ENCODE data around the gene IL12RB1.

IL12RB1 gene

GRCh38 chr19:18085702-18086457 lies 854 bp downstream of the IL12RB1 start:
- no peak for DNase-seq

GRCh38 chr19:18083929-18084684 lies 2.6 kb downstream of the IL12RB1 start:
- no peak for DNase-seq

GRCh38 chr19:18074192-18074591 lies 12.5 kb downstream of the IL12RB1 start:
- no peak for DNase-seq

- no peak for DNase-seq
These were observed 13.5 kb downstream of the IL12RB1 start for GRCh38 chr19:18073197-18073596.

- no peak for DNase-seq
These were observed 14.4 kb downstream of the IL12RB1 start for GRCh38 chr19:18072335-18072734.

- DNase-seq, result peak; percentile 19
These were observed 16.6 kb downstream of the IL12RB1 start for GRCh38 chr19:18070181-18070580.

GRCh38 chr19:18069383-18069782 lies 17.4 kb downstream of the IL12RB1 start:
- DNase-seq, result no peak

- DNase-seq, result no peak
These were observed 18.3 kb downstream of the IL12RB1 start for GRCh38 chr19:18068395-18068794.

GRCh38 chr19:18065173-18065495 lies 21.6 kb downstream of the IL12RB1 start:
- no peak for DNase-seq

GRCh38 chr19:18063463-18063862 lies 23.3 kb downstream of the IL12RB1 start:
- DNase-seq, result no peak

GRCh38 chr19:18062028-18062427 lies 24.7 kb downstream of the IL12RB1 start:
- DNase-seq, result no peak

GRCh38 chr19:18060472-18060871 lies 26.3 kb downstream of the IL12RB1 start:
- DNase-seq, result no peak

- no peak for DNase-seq
These were observed 26.8 kb downstream of the IL12RB1 start for GRCh38 chr19:18059902-18060301.

GRCh38 chr19:18059297-18059696 lies 27.4 kb downstream of the IL12RB1 start:
- DNase-seq, result no peak

GRCh38 chr19:18058208-18059009 lies 28.3 kb downstream of the IL12RB1 start:
- peak; percentile 56 for DNase-seq

GRCh38 chr19:18057557-18057956 lies 29.2 kb downstream of the IL12RB1 start:
- no peak for DNase-seq

GRCh38 chr19:18055967-18056366 lies 30.8 kb downstream of the IL12RB1 start:
- no peak for DNase-seq

GRCh38 chr19:18053576-18054219 lies 33.0 kb downstream of the IL12RB1 start:
- DNase-seq, result no peak

- DNase-seq, result no peak
These were observed 34.8 kb downstream of the IL12RB1 start for GRCh38 chr19:18051887-18052286.

- peak; percentile 17 for DNase-seq
These were observed 37.3 kb downstream of the IL12RB1 start for GRCh38 chr19:18049385-18049784.

- no peak for DNase-seq
These were observed 40.5 kb downstream of the IL12RB1 start for GRCh38 chr19:18046059-18046718.

- no peak for DNase-seq
These were observed 41.3 kb downstream of the IL12RB1 start for GRCh38 chr19:18045307-18046050.
